Spleen (tissue), 7 donors: Measurements from ENCODE around the gene STYX.

Experiments
- POLR2AphosphoS5 ChIP-seq, 3 donors: sonication (generic); formaldehyde crosslinking; IDR thresholded peaks; one replicate each; pipeline ENCODE4 v1.5.1; 2017; ENCODE audit warnings: antibody characterized with exemption in 3 of 3
- TF ChIP-seq, protein P1 (sequence below), 11 experiments: fragments of 200-600 bp in 7 of 11; fragments of 450-650 bp in 4 of 11; sonication (generic) in 4 of 11; IDR thresholded peaks in 8 of 11; conservative IDR thresholded peaks in 3 of 11; 1 replicate in 7 of 11; 2 replicates in 4 of 11; pipeline versions ENCODE4 v1.4.0 to v1.8.0; 2016 to 2021; ENCODE audit warnings: antibody characterized with exemption in 11 of 11, inconsistent platforms in 4 of 11, mild to moderate bottlenecking in 1 of 11
- donor health status: DM: no; HTN: no; CAD: no; lungs with moderate emphysema.
- donor health status: DM: no; HTN: no; CAD: no.
- donor health status: DM: no; HTN: no; CAD: no.

GRCh38 chr14:52693036-52693435 lies 36.9 kb upstream of the STYX start:
- TF ChIP-seq POLR2AphosphoS5 (IDR thresholded peaks at IDR 0.05): no peak
- TF ChIP-seq, protein P1, sequence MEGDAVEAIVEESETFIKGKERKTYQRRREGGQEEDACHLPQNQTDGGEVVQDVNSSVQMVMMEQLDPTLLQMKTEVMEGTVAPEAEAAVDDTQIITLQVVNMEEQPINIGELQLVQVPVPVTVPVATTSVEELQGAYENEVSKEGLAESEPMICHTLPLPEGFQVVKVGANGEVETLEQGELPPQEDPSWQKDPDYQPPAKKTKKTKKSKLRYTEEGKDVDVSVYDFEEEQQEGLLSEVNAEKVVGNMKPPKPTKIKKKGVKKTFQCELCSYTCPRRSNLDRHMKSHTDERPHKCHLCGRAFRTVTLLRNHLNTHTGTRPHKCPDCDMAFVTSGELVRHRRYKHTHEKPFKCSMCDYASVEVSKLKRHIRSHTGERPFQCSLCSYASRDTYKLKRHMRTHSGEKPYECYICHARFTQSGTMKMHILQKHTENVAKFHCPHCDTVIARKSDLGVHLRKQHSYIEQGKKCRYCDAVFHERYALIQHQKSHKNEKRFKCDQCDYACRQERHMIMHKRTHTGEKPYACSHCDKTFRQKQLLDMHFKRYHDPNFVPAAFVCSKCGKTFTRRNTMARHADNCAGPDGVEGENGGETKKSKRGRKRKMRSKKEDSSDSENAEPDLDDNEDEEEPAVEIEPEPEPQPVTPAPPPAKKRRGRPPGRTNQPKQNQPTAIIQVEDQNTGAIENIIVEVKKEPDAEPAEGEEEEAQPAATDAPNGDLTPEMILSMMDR (IDR thresholded peaks at IDR 0.05 in 8 of 11, conservative IDR thresholded peaks at IDR 0.05 in 3 of 11): no peak
